H1 (cell line): ENCODE data around the gene NFKB1. TPM values are rescaled to one million over a fixed set of nuclear protein-coding genes. Genes with fewer than 3 reads are reported as not detected.

ENCODE experiments used
- CREB1 ChIP-seq: IDR thresholded peaks from 2 replicates; pipeline ENCODE4 v1.6.1; 2012; ENCODE audit warnings: inconsistent platforms
- polyA plus RNA-seq, 7 experiments: library from polyadenylated mRNA; depleted of rRNA in 3 of 7; stranded (reverse) in 5 of 7; unstranded in 2 of 7; fragments of >200 nt in 5 of 7; fragments of 200-250 nt in 2 of 7; gene quantifications; 1 replicate in 5 of 7; 2 replicates in 1 of 7; 4 replicates in 1 of 7; pipeline versions ENCODE4 v1.2.1 to v1.2.3, GENCODE V29; 2011 to 2013; ENCODE audit warnings: missing spikeins in 2 of 7, mixed read lengths in 2 of 7
- total RNA-seq: library from RNA; stranded (reverse); fragmentation: NEBNext Ultra II Directional; extraction: Animal tissue kit (Norgen Biotek cat#: 25700); gene quantifications from 2 replicates; pipeline ENCODE4 v1.2.1, GENCODE V29; 2021

NFKB1 gene
- total and polyA plus RNA-seq, 2 of the 8 experiments (the other 6 are each of a cell fraction or from before 2014, with no cell fraction given): 2.9 to 6.8 TPM

- TF ChIP-seq CREB1: no peak
- TF ChIP-seq, all 59 proteins: peak for 0
These were observed 34.4 kb downstream of the NFKB1 start (continued) for GRCh38 chr4:102535398-102536082.
